ENCODE data around the gene KCNH4.

KCNH4 gene

DNA sequence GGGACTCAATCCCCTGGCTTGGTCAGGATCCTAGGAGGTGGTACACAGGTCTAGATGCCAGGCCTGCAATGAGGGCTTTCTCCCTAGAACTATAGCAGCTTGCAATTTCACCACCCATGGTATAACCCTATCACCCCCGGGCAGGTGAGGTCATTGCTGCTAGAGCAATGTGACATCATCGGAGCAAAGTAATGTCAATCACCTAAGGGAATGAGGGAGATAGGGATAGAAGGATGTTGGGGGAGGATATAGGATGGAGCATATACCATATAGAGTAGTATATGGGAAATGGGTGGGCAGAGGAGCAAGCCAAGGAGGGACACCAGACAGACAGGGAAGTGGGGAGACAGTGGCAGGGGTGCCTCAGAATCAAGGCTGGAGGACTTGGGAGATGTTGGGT, 3.3 kb downstream of the KCNH4 start:
- TF ChIP-seq POLR2A (IDR thresholded peaks at IDR 0.05; ENCODE audit: low read length), result no peak

DNA sequence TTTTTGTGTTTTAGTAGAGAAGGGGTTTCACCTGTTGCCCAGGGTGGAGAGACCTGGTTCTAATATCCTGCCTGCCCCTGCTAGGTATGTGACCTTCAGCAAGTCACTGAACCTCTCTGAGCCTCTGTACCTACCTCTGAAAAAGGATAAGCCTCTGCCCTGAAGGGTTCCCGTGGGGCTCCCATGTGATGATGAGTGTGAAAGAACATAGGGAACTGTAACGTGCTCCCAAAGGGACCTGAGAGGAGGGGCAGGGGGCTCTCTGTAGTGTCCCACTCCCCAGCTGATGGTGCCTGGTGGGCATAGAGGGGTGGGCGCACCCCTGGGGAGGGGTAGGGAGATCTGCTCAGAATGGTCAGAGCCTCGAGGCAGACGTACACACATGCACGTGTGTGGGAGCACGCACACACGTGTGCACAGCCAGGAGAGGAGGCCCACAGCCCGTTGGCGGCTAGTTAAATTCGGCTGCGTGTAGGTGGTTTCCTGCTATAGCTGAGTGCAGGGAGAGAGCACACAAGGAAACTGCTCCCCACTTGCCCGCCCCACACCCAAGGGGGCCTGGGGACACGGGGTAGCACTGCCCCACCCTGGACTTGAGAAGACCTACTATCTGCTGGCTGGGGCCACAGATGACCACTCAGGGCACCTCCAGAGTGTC, 6.7 kb downstream of the KCNH4 start:
- TF ChIP-seq POLR2A (IDR thresholded peaks at IDR 0.05; ENCODE audit: low read length), result no peak
- TF ChIP-seq GATA1 (IDR thresholded peaks at IDR 0.05; ENCODE audit: low read depth, low read length), result no peak
- no peak for DNase-seq

More for the DNA sequence above, 3.3 kb downstream of the KCNH4 start:
- DNase-seq, result no peak

DNA sequence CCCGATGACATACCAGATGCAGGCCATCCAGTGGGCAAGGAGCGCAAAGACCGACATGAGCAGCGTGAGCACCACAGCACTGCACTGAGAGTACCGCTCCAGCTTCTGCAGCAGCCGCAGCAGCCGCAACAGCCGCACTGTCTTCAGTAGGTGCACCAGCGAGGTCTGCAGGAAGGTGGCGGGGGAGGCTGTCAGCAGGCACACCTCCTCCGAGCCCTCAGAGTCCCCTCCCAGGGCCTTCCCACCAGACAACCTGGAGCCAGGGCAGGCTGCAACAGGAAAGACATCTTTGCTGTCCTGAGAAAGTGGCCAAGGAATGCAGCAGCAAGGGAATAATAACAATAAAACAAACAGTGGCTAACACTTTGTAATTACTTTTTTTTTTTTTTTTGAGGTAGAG, 9.1 kb downstream of the KCNH4 start:
- no peak for TF ChIP-seq POLR2A (IDR thresholded peaks at IDR 0.05; ENCODE audit: low read length)
- no peak for TF ChIP-seq GATA1 (IDR thresholded peaks at IDR 0.05; ENCODE audit: low read depth, low read length)
- no peak for DNase-seq

DNA sequence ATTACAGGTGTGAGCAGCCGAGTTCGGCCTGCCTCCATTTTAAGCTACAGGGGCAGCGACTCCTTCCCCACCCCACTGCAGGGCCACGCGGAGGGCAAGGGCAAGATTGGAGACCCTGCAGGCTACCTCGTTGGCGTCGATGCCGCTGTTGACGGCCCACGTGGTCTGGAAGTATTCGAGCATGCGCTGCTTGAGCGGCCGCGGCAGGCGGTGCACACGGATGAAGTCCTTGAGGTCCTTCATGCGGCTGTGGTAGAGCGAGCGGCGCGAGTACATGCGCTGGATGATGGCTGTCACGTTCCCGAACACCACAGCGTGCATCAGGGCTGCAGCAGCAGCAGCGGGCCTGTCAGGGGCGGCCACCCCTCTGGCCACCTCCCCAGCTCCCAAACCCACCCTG, 11.6 kb downstream of the KCNH4 start:
- no peak for DNase-seq

DNA sequence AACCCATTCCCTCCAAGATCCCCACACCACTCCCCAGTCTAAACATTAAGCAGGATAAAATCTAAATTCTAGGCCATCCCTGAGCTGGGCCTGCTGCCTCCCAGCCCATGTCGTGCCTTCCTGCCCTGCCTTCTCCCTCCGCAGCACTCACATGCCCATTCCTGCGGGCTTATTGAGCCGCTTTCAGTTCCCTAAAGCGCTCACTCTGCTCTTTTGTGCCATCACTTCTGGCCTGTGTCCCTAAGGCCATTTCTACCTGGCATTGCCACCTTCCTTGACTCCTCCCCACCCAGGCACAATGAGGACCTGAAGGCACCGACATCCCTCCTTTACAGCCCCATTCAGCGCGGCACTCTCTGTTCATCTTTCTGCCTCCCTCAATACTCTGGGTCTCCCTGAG, 13.1 kb downstream of the KCNH4 start:
- TF ChIP-seq GATA1 (IDR thresholded peaks at IDR 0.05; ENCODE audit: low read depth, low read length) (no peak), POLR2A (IDR thresholded peaks at IDR 0.05; ENCODE audit: low read length) (no peak)
- no peak for DNase-seq

More for the DNA sequence above, 11.6 kb downstream of the KCNH4 start:
- no peak for TF ChIP-seq GATA1 (IDR thresholded peaks at IDR 0.05; ENCODE audit: low read depth, low read length)
- TF ChIP-seq POLR2A (IDR thresholded peaks at IDR 0.05; ENCODE audit: low read length), result no peak

DNA sequence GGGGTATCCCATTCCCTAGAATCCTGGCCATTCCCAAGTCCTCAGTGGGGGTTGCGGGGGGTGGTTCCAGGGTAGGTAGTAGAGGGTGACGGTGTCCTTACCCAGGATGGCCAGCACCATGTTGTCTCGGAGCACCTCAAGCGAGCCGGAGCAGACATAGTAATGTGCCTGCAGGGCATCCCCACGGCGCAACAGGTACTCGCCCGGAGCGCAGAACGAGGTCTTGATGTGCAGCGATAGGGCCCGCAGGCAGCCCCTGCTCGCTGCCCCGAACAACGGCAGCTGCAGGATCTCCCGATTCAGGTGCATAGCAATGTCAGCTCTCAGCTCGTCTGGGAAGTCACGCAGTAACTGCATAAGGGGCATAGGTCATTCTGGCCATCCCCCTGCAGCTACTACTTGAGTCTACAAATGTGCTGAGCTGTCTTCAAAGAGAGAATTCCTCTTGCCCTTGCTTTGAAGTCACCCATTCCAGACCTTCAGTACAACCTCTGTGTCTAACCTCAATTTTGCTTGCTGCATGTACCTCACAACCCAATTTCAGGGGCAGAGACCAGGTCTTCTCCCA, 14.7 kb downstream of the KCNH4 start:
- TF ChIP-seq GATA1 (IDR thresholded peaks at IDR 0.05; ENCODE audit: low read depth, low read length) (no peak), POLR2A (IDR thresholded peaks at IDR 0.05; ENCODE audit: low read length) (no peak)
- no peak for DNase-seq

DNA sequence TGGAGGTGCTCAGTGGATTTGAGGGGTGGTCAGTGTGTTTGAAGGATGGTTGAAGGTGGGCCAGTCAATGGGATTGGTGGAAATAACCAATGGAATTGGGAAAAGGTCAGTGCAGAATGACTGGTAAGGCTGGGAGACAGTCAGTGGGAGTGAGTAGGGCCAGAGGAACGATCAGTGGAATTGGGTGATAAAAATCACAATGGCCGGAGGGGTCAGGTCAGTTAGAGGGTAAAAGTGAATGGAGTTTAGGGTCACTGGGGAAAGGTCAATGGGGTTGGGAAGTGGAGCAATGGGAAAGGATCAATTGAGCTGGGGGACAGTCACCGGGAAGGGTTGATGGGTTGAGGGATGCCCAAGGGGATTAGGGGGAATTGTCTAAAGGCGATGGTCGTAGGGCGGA, 15.2 kb downstream of the KCNH4 start:
- no peak for DNase-seq
- no peak for TF ChIP-seq GATA1 (IDR thresholded peaks at IDR 0.05; ENCODE audit: low read depth, low read length)
- TF ChIP-seq POLR2A (IDR thresholded peaks at IDR 0.05; ENCODE audit: low read length), result no peak

DNA sequence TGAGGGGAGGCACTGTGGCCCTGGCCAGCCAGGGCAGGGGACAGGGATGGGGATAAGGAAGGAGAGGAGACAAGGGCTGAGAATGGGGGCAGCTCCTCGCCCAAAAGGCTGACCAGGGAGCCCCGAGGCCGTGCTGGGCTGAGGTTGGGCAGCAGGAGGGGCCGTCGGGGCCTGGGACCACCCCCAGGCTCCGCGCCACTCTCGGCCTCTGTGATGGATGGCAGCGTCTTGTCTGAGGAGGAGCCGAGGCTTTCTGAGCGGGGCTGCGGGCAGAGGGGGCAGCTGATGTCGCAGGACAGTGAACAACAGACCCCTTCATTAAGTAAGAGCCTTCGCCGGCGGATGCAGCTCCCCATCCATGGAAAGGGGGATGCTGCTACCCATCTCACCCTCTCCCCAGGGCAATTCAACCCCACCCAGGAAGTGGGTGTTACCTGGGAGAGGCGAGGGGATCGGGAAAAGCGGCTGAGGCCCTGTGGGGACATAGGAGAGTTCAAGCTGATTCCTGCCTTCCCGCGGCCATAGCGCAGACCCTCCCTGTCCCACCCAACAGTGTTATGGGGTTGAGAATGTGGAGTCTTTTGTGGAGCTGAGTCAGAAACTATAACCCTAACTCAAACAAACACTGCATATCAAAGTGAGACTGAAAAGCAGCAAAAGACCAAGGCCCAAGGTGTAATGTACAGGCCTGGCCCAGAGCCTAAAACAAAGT, 17.1 kb downstream of the KCNH4 start:
- DNase-seq, result no peak
- TF ChIP-seq GATA1 (IDR thresholded peaks at IDR 0.05; ENCODE audit: low read depth, low read length), result no peak
- no peak for TF ChIP-seq POLR2A (IDR thresholded peaks at IDR 0.05; ENCODE audit: low read length)

DNA sequence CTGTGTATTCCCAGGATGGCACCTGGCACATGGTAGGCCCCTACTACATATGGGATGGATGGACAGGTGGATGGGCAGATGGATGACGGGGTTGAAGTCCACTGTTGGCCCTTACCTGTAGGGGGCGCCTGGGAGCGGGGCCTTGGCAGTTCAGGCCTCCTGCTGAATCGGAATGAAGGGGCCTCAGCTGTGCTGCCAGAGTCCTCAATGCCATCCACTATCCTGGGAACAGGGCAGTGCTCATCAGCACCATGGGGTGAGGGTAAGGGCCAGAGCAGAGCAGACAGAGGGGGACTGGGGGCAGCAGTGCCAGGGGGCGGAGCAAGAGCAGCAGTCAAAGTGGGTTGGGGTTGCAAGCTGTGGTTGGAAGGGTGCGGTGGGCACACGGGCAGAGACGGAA, 17.8 kb downstream of the KCNH4 start:
- DNase-seq, result peak; percentile 52 to 70
- TF ChIP-seq POLR2A (IDR thresholded peaks at IDR 0.05; ENCODE audit: low read length) (no peak), GATA1 (IDR thresholded peaks at IDR 0.05; ENCODE audit: low read depth, low read length) (no peak)

DNA sequence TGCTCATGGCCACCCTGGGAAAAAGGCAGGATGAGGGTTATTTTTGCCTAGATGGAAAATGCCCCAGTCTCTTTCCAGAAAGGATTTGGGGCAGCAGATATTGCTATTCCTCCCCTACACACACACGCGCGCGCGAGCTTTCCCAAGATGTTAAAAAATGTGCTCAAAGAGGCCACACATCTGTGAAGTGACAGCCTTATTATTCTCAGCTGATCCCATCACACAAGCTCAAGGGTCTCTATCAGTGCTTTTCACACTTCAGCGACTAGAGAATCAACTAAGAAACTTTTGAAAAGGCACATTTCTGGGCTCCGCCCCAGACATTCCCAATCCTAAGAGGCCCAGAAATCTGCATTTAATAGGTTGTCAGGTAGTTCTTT, 20.4 kb downstream of the KCNH4 start:
- no peak for DNase-seq
- TF ChIP-seq POLR2A (IDR thresholded peaks at IDR 0.05; ENCODE audit: low read length), result no peak
- no peak for TF ChIP-seq GATA1 (IDR thresholded peaks at IDR 0.05; ENCODE audit: low read depth, low read length)

DNA sequence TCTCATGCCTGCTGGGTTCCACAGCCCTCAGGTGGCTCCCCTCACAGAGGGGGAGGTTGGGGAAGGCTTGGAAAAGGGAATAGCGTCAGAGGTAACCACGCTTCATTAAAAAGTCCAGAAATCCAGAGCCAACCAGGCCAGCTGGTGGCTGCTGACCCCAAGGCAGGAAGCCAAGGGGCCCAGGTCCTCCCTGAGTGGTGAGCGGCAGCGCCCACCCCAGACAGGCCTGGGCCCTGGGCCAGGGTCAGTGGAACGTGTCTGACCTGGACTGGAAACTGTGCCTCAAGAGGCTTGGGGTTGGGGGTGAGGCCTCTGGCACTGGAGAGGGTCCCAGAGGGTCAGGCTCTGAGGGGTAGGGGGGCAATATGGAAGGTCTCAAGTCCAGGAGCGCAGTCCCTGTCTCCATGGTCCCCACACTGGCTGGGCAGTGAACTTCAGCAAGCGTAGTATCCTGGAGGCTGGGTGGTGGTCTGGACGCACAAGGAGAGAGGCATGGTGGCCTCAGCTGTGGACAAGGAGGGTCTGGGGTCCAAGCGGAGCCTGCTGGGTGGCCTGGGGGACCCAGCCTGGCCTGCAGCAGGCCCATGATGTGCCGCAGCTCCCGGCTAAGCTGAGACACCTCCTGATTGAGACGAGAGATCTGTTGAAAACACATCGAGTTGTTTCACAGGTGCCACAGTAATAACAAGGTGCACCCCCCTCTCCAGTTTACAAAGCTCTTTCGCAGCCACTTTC, 21.0 kb downstream of the KCNH4 start:
- TF ChIP-seq GATA1 (IDR thresholded peaks at IDR 0.05; ENCODE audit: low read depth, low read length), result no peak
- no peak for DNase-seq

DNA sequence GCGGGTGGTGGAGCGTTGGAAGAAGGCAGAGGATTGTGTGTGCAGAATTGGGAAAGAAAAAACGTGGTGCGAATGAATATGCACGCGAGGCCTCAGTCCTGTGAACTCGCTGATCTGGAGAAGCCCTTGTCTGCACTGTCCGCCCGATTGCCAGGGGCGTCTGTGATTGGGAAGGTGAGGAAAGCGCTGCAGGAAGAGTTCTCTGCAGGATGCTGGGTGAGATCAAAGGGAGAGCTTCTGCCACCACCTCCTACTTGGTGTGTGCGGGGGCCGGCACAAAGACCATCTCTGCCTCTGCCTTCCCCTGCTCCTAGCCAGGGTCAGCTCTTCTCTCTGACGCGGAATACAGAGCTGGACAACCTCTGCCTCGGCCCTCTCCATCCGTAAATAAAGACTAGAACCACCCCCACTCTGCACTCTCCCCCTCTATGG, 25.3 kb downstream of the KCNH4 start:
- DNase-seq, result no peak
- TF ChIP-seq GATA1 (IDR thresholded peaks at IDR 0.05; ENCODE audit: low read depth, low read length) (no peak), POLR2A (IDR thresholded peaks at IDR 0.05; ENCODE audit: low read length) (no peak)

DNA sequence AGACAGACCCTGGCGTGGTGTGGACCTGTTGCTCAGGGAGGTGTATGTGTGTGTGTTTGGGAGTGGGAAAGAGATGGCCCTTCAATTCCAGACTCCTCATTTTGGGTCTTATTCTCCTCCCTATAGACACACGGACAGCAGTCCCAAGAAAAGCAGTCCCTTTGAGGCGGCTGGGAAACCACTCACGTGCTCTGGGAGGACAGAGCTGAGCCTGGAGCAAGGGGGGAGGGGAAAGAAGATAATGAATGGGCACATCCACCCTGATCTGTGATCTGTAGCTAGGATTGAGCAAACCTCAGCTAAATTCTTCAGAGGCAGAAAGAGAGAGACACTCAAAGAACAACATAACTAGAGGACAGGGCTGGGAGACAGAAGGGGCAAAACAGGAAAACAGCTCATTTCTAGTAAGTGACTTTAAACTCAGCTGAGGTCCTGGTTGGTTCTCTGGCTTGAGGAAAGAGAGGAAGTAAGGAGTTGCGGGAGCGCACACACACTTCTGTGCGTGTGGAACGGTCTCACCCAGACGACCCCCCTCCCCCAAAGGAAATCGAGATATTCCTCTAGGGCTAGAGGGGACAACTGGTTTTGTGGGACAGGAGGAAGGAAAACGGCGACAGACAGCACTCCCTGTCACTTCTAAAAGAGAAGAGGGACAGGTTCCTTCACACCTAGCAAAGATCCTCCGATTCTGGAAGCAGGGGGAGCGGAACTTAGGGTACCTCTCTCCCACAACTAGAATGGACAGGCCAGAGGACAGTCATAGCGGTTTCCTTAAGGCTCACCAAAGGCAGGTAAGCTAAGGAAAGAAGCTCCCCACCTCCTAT, 26.8 kb downstream of the KCNH4 start:
- no peak for TF ChIP-seq POLR2A (IDR thresholded peaks at IDR 0.05; ENCODE audit: low read length)
- no peak for TF ChIP-seq GATA1 (IDR thresholded peaks at IDR 0.05; ENCODE audit: low read depth, low read length)
- DNase-seq, result peak; percentile 48 to 62

All from erythroblast (primary cell).